ENCODE data around the gene PSAPL1.
"Not testable (repeated sequence)": the region's sequence is repeated elsewhere in the genome, so short reads cannot be mapped to it uniquely, and the experiment has no call there.

PSAPL1 gene

GRCh38 chr4:7457201-7458065 lies 22.7 kb upstream of the PSAPL1 start:
- no peak for DNase-seq

- not testable (repeated sequence) for DNase-seq
These were observed 18.1 kb upstream of the PSAPL1 start for GRCh38 chr4:7452802-7453201.

GRCh38 chr4:7451800-7452199 lies 17.1 kb upstream of the PSAPL1 start:
- DNase-seq, result no peak

GRCh38 chr4:7451434-7451789 lies 16.7 kb upstream of the PSAPL1 start:
- no peak for DNase-seq

- DNase-seq, result no peak
These were observed 16.2 kb upstream of the PSAPL1 start for GRCh38 chr4:7450775-7451433.

GRCh38 chr4:7448036-7448435 lies 13.3 kb upstream of the PSAPL1 start:
- DNase-seq, result no peak

DNA sequence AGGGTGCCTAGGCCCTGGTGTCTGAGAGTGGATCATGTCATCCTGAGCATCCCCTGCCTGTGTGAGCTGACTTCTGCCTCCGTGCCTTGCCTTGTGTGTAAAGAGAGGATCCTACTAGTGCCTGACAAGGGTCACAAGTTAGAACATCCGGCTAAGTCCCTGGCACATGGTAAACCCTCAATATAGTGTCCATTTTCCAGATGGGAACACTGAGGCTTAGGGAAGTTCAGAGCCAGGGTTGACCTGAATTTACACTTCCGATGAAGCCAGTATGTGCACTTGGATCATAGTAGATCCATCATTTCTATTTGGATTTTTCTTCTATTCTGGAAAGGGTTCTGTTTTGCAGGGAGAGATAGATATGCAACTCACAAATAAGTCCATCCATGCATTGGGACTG lies 12.5 kb upstream of the PSAPL1 start:
- DNase-seq, result no peak

DNA sequence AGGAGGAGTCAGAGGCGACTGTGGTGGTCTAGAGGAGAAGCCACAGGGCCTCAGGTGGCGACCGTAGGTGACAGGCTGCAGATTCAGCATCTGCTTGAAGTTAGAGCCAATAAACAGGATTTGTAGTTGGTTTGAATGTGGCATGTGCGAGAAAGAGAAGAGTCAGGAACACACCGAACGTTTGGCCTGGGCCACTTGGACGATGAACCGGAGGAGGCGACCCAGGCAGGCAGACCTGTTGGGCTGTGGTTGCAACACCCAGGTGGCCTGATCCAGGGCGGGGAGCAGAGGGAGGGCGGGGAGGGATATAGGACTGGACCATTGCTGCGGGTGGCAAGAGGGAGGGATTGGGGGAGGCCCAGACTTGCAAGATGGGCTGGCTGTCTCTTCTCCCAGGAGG lies 10.0 kb upstream of the PSAPL1 start:
- no peak for DNase-seq

DNA sequence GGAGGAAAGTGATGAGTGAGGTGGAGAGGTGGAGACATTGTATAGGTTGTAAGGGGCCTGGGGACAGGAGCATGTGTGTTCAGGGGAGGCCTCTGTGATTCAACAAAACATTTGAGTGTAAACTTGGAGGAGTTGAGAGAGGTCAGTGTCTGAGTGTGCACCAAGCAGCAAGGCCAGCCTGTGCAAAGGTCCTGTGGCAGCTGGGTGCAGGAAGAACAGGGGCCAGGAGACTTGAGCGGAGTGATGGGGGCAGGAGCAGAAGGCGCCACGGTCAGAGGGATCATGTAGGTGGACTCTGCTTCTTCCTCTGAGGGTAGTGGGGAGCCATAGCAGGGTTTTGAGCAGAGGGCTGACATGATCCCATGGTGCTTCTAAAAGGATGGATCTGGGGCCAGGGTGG lies 9.6 kb upstream of the PSAPL1 start:
- DNase-seq, result no peak

DNA sequence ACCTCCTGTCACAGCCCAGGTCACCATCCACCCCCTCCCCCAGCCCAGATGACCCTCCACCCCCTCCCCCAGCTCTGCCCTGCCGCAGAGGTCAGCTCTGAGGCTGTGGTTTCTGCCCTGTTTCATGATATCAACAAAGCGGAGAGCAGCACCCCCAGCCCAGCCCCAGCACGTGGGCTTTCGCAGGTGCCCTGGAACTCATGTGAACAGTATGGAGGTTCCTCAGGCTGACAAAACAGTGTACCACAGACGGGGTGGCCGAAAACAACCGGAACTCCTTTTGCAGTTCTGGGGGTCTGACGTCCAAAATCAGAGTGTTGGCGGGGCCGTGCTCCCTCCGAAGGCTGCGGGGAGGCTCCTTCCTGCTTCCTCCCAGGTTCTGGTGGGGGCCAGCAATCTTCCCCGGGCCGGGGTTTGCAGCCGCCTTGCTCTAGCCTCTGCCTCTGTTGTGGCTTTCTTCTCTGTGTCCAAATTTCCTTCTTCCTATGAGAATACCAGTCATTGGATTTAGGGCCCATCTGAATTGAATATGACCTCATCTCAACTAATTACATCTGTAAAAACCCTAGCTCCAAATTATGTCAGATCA lies 7.9 kb upstream of the PSAPL1 start:
- no peak for DNase-seq

GRCh38 chr4:7441201-7441600 lies 6.5 kb upstream of the PSAPL1 start:
- DNase-seq, result no peak

DNA sequence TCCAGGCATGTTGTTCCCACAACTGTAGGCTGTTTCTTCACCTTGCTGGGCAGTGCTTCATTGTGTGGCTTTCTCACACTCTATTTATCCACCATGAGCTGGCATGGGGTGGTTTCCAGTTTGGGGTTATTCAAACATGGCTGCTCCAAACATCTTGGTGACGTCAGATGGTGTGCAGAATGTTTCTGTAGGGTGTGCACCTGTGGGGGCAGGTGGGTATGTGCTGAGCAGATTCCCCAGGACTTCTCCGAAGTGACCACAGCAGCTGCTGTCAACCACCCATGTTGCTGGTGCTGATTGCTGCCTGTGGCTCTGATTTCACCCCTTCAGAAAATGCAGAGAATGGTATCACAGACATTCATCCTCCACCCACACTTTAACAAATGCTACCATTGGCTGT lies 5.0 kb upstream of the PSAPL1 start:
- DNase-seq, result no peak

DNA sequence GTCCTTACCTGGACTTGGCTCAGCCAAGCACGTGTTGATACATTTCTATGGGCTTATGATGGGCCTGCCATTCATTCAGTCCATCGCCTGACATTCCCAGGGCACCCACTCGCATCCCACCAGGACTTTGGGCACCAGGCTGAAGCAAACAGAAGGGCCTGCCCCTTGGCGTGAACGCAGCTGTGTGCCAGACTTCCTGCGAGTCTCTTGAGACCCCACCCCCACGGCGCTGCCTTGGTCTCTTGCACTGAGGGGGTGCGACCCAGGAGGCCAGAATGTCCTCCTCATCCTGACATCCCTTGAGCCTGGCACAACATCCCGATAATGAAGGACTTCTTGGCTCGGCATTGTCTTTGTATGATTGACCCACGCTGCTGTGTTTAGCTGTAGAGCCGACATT lies 1.5 kb upstream of the PSAPL1 start:
- no peak for DNase-seq

- DNase-seq, result no peak
These were observed 836 bp upstream of the PSAPL1 start for GRCh38 chr4:7435471-7436061.

DNA sequence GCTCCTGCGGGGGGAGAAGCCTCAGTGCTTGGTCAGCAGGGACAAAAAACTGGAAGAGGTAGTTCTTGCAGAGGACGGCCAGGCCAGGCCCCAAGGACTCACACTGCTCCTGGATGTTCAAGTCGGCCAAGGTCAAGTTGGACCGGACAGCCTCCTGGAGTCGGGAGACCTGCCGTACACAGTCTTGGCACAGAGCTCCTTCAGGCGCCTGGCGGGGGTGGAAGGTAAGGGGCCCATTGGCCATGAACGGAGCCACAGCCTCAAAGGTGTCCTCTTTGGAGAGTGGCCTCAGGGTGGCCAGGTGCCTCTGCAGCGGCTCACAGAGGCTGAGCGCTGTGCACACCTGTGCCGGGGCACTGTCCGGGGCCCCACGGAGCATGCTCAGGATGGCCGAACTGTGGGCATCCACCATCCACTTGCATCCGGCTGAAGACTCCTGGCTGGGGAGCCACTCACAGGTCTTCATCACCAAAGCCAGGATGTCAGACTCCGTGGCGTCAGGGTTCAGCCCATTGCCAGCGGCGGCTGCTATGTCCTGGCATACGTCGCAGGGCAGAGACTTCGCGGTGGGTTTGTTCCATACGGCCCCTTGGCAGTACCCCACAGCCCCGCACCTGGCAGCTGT lies 477 bp downstream of the PSAPL1 start:
- no peak for DNase-seq

DNA sequence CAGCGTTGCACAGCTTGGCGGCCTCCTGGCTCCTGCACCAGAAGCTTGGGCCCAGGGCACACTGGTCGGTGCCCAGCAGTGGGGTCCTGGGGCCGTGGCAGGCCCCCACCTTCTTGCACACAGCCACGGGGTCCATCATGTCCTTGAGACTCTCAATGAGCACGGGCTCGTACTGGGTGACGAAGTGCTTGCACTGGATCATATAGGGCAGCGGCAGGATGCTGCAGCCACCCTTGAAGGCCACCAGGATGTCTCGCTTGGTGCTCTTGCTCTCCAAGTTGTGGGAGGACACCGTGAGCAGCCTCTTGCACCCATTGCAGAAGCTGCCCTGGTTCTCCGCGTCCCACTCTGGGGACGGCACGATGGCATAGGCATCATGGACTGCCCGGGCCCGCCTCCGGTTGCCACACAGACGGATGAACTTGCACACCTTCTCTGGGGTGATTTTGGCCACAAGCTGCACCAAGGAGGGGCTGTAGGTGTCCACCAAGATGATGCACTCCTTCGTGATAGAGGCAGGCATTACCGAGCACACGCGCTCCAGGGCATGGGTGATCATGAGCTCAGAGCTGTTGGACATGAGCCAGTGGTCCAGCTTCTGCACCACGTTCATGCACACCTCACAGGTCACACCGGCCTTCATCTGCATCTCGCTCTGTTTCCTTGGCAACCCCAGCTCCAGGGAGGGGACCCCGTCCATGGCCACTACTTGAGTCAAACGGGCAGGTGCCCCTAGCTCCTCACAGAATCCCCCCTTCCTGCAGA lies 1.2 kb downstream of the PSAPL1 start:
- DNase-seq, result no peak

- no peak for DNase-seq
These were observed 2.0 kb downstream of the PSAPL1 start for GRCh38 chr4:7432531-7433375.

DNA sequence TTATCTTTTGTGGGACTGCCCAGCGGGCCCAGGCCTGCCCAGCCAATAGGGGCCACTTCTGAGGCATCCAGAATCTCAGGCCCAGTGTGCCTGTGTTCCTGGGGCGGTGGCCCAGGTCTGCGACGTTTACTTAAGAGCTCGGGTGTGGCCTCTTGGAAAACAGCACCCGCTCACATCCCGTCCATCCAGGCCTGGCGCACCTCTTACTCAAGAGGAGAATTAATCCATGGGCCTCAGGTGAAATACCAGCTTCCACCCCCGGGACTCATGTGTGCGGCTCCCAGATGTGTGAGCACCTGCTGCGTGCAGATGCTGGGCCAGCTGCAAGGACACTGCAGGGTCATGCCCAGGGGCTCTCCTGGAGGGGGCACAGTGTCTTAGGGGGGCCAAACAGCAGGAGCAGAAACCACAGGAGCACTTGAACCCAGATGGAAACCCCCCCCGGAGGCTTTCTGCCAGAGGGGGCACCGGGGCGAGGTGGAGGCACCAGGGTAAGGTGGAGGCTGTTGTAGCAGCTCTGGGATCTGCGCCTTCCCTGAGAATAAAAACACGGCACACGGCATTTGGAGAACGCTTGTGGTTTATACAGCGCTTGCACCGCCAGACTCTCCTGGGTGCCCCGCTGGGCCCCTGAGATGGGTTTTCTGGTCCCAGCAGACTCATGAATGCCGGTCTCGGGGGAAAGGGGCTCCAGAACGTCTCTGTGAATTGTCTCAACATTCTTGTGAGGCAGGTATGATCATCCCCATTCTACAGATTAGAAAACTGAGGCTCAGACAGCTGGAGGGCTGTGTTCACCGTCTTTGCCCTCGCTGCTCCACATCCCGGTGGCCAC lies 2.8 kb downstream of the PSAPL1 start:
- no peak for DNase-seq

DNA sequence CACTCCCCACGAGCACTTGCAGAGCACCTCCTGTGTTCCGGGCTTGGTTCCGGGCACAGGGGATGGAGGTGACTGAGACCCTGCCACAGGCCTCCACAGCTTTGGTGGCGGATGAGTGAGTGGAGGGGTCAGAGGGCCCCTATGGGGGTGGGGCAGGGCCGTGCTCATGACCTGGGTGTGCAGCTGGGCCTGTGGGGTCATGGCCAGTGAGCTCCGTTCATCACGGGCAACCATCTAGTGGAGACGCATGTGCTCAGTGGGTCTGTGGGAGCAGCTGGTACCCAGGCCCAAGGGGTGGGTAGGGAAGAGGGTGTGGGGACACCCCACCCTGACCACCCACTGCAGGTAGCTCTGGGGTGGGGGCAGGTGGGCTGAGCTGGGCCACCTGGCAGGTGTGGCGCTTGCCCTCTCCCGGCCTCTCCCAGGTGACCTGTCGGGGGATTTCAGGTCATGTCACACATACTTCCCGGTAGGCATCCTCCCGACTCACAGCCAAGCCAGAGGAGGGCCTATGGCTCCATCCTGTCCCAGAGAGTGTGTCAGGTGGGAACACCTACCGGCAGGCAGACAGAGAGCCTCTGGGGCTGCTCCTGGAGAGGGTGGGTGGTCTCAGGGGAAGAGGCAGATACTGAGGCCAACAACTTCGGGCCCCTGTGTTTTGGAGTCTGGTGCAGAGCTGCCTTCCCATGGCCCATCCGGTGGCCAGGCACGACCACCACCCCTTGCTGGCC lies 3.6 kb downstream of the PSAPL1 start:
- no peak for DNase-seq
